Measurements from ENCODE around the gene TOMM40L.
A peak's percentile ranks its signal among the peaks of the same experiment; 100 is the strongest.
"Not testable (repeated sequence)": the region's sequence is repeated elsewhere in the genome, so short reads cannot be mapped to it uniquely, and the experiment has no call there.

Gene TOMM40L

GRCh38 chr1:161244888-161245287 lies 19.0 kb downstream of the TOMM40L start:
- FAIRE-seq (no peak), DNase-seq (ENCODE audit: extremely low spot score, insufficient read length, low read depth) (no peak)

GRCh38 chr1:161250100-161250499 lies 24.2 kb downstream of the TOMM40L start:
- not testable (repeated sequence) for FAIRE-seq; DNase-seq (ENCODE audit: extremely low spot score, insufficient read length, low read depth)

- DNase-seq (ENCODE audit: extremely low spot score, insufficient read length, low read depth) (no peak), FAIRE-seq (no peak)
Measured at GRCh38 chr1:161250829-161251228, 25.0 kb downstream of the TOMM40L start.

DNA sequence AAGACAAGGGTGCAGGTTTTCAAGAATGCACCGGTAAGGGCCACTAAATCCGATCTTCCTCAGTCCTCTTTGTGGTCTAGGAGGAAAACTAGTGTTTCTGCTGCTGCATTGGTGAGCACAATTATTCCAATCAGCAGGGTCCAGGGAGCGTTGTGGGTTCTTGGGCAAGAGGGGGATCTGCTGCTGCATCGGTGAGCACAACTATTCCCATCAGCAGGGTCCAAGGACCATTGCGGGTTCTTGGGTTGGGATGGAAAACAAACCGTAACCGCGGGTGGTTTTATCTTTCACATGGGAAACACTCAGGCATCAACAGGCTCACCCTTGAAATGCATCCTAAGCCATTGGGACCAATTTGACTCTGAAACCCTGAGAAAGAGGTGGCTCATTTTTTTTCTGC lies 25.7 kb downstream of the TOMM40L start:
- DNase-seq (ENCODE audit: extremely low spot score, insufficient read length, low read depth) (no peak), FAIRE-seq (no peak)

- DNase-seq (ENCODE audit: extremely low spot score, insufficient read length, low read depth); FAIRE-seq: not testable (repeated sequence)
Measured at GRCh38 chr1:161255302-161255701, 29.4 kb downstream of the TOMM40L start.

- FAIRE-seq; DNase-seq (ENCODE audit: extremely low spot score, insufficient read length, low read depth): not testable (repeated sequence)
Measured at GRCh38 chr1:161255955-161256520, 30.2 kb downstream of the TOMM40L start.

DNA sequence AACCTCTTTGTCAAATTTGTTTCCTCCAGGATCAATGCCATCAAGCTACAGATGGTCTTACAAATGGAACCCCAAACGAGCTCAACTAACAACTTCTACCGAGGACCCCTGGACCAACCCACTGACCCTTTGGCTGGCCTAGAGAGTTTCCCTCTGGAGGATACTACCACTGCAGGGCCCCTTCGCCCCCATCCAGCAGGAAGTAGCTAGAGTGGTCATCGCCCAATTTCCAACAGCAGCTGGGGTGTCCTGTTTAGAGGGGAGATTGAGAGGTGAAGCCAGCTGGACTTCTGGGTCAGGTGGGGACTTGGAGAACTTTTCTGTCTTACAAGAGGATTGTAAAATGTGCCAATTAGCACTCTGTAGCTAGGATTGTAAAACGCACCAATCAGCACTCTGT lies 31.2 kb downstream of the TOMM40L start:
- not testable (repeated sequence) for FAIRE-seq; DNase-seq (ENCODE audit: extremely low spot score, insufficient read length, low read depth)

- peak; percentile 35 for FAIRE-seq
- peak; percentile 43 for DNase-seq (ENCODE audit: extremely low spot score, insufficient read length, low read depth)
Measured at GRCh38 chr1:161258439-161259344, 32.8 kb downstream of the TOMM40L start, which contains the start of gene PCP4L1. Gene PCP4L1 (plus strand): TSS chr1:161258745. CDS start chr1:161258975, 230 bp downstream.

- no peak for FAIRE-seq
- no peak for DNase-seq (ENCODE audit: extremely low spot score, insufficient read length, low read depth)
Measured at GRCh38 chr1:161259345-161259702, 33.5 kb downstream of the TOMM40L start.

DNA sequence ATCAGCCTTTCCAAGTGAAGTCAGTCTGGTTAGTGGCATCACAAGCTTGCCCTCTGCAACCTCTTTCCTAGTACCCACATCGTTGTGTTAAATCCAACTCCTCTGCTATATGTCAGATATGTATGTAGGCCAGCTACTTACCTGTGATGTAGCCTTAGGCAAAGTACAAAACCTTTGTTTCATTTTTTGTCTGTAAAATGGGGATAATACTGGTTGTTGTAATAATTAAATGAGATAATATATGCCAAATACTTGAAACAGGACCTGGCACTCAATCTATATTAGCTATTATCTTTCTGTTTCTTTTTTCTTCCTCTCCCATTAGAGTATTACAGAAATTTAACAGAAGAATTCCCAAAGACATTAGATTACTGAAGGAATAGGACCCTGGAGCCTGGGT lies 33.9 kb downstream of the TOMM40L start:
- DNase-seq (ENCODE audit: extremely low spot score, insufficient read length, low read depth) (no peak), FAIRE-seq (no peak)

- peak; percentile 35 for FAIRE-seq
- no peak for DNase-seq (ENCODE audit: extremely low spot score, insufficient read length, low read depth)
Measured at GRCh38 chr1:161260376-161261260, 34.8 kb downstream of the TOMM40L start.

DNA sequence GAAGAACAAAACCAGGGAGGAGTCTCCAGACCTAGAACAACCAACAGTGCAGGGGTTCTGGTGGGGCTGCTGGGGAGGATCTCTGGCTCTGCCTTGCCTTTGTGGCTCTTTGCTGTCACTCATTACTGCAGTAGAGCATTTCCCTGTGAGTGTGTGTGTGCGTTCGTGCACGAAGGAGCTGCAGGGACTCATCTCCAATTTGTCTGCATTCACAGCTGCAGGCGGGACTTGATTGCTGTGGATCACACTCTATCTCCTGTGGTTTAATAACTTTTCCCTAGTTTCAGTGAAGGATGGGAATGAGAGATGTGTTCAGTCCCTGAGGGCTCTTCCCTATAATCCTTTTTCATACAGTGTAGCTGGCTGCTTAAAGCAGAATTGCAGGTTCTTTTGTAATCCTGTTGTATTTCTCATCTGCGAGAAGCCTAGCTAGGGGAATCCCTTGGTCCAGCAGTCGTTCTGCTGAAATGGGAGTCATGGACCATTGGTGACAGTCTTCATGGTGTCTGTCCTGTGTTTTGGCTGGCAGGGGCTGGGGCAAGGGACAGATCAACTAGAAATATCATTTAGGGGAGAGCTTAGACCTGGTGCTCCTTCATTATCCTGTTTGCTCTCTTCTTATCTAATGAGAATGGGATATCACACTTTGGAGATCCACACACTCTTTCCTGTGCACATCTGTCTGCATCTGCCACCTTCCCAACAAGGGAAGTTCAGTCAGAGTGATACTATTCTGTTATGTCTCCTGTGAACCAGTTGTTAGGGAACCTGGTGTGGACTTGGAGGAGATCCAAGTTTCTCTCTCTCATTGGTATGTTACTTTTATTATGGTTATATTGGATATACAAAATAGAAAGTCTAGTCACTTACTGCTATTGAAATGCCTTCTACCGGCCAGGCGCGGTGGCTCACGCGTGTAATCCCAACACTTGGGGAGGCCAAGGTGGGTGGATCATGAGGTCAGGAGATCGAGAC lies 35.7 kb downstream of the TOMM40L start:
- FAIRE-seq (no peak), DNase-seq (ENCODE audit: extremely low spot score, insufficient read length, low read depth) (no peak)

DNA sequence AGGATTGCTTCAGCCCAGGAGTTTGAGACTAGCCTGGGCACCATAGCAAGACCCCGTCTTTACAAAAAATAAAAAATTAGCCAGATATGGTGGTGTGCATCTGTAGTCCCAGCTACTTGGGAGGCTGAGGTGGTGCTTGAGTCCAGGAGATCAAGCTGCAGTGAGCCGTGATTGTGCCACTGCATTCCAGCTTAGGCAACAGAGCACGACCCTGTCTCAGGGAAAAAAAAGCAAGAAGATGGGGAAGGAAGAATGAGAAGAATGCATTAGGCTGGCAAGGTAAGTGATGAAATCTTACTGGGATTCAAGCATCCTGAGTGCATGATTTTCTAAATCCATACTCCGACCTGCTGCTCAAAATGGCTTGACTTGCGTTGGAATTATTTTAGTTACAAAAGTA lies 39.4 kb downstream of the TOMM40L start:
- FAIRE-seq: no peak

GRCh38 chr1:161266202-161266601 lies 40.3 kb downstream of the TOMM40L start:
- DNase-seq (ENCODE audit: extremely low spot score, insufficient read length, low read depth): no peak
- no peak for FAIRE-seq

More for the DNA sequence above, 39.4 kb downstream of the TOMM40L start:
- DNase-seq (ENCODE audit: extremely low spot score, insufficient read length, low read depth): no peak

DNA sequence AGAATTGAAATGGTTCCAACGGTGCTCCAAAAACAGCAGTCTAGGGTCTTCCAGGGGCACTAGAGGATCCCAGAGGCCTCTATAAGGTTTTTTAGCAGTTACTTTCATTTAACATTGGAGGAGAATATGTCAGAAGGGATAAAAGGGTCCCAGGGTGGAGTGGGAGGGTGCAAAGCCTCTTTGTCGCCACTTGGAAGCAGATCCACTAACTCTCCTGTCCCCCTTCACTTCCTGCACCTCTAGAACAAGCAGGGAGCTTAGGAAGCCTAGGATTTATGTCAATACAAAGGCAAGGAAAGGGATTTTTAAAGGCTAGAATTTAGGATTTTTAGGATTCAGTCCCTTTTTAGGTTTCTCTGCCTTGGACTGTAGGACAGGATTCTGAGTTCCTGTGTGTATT lies 41.0 kb downstream of the TOMM40L start:
- no peak for FAIRE-seq
- no peak for DNase-seq (ENCODE audit: extremely low spot score, insufficient read length, low read depth)

- FAIRE-seq: no peak
- no peak for DNase-seq (ENCODE audit: extremely low spot score, insufficient read length, low read depth)
Measured at GRCh38 chr1:161267321-161267720, 41.5 kb downstream of the TOMM40L start.

DNA sequence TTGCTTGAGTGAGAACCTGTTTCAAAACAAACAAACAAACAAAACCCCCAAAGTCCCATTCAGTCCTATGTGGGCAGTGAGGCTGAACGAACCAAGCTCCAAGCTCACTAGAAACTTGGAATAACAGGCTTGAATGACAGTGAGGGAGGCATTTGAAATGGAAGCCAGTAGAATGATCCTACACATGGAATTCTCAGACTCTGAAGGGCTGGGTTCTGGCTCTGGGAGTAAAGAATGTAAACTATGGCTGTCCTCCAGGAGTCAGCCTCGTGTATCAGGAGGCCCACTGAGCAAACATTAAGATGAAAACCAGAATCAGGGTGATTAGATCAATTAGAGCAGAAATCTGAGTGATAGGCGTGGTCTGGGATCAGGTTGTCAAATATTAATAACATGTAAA lies 47.5 kb downstream of the TOMM40L start:
- no peak for FAIRE-seq
- no peak for DNase-seq (ENCODE audit: extremely low spot score, insufficient read length, low read depth)

DNA sequence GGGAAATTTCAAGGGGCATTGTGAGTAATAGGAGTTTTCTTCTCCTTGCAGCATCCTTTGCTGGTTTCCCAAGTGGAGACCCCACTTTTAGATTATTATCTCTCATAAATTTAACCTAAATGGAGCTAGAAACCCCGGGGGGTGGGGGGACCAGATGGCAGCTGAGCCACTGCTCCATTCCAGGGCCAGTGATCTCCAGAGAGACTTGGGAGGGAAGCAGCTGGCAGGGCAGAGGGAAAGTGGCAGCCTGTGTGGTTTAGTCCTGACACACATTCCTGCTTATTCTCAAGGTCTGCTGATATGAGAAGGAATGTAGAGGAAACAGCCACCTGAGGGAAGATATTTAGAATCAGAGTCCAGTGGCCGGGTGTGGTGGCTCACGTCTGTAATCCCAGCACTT lies 49.0 kb downstream of the TOMM40L start:
- no peak for FAIRE-seq

More for the DNA sequence above, 49.0 kb downstream of the TOMM40L start:
- no peak for DNase-seq (ENCODE audit: extremely low spot score, insufficient read length, low read depth)

Measured in GM18507 (cell line).